NCI-H2029 treated with DMSO at 0.1 percent for 48 hours (cell line): ENCODE measurements around the gene COL23A1.
"Not testable (repeated sequence)": the region's sequence is repeated elsewhere in the genome, so short reads cannot be mapped to it uniquely, and the experiment has no call there.

Source experiments
- DNase-seq: peaks from one replicate; lab custom pipeline; 2025; lab: John Stamatoyannopoulos, UW

Gene COL23A1

GRCh38 chr5:178302321-178302720 is 287.9 kb downstream of the COL23A1 start:
- not testable (repeated sequence) for DNase-seq

DNA sequence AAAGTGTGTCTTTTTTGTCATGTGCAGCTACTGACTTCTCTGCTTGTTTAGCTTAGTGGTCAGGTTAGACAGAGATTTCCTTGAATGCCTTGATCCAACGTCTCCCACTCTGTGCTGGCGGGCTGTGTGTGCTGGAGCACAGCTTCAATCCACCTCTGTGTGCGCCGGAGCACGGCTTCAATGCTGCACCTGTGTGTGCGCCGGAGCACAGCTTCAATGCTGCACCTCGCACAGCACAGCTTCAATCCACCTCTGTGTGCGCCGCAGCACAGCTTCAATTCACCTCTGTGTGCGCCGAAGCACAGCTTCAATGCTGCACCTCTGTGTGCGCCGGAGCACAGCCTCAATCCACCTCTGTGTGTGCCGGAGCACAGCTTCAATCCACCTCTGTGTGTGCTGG is 288.6 kb downstream of the COL23A1 start:
- DNase-seq = no peak

GRCh38 chr5:178298283-178298807 is 291.8 kb downstream of the COL23A1 start:
- DNase-seq = no peak

GRCh38 chr5:178297751-178298150 is 292.4 kb downstream of the COL23A1 start:
- no peak for DNase-seq

DNA sequence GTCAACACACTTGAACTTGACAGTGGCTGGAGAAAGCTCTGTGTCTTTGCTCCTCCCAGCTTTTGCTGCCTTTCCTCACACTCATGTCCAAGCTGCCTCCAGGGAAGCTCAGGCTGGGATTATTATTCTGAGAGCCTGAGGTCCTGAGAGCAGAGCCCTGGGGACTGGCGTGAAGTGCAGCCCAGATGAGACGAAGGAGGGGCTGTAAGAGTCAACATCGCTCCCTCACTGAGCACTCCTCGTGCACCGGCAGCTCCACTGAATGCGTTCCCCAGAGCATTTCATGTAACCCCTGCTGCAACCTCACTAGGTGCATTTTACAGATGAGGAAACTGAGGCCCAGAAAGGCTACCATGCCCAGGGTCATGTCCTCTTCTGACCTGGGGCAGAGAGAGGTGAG is 294.1 kb downstream of the COL23A1 start:
- no peak for DNase-seq

GRCh38 chr5:178295589-178295988 is 294.6 kb downstream of the COL23A1 start:
- DNase-seq = no peak

- no peak for DNase-seq
Measured at GRCh38 chr5:178293815-178294214, 296.4 kb downstream of the COL23A1 start.

DNA sequence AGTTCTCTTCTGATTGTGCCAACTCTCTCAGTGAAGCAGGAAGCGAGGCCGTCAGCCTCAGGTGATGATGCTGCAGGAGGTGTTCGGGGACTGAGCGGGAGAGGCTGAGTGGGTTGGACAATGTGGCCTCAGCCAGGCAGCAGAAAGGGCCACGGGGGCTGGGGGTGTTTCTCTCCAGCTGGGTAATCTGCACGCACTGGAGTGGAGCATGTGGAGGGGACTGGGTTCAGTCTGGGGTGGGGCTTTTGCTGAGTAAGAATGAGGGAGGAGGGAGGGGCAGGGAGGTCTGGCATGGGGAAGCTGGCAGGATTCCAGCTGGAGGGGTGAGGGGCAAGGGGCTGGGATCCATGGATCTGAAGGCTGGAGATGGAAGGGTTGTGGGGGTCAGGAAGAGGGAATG is 296.8 kb downstream of the COL23A1 start:
- DNase-seq = no peak

- DNase-seq = no peak
Measured at GRCh38 chr5:178292826-178293205, 297.4 kb downstream of the COL23A1 start.

GRCh38 chr5:178291969-178292825 is 298.0 kb downstream of the COL23A1 start:
- no peak for DNase-seq

DNA sequence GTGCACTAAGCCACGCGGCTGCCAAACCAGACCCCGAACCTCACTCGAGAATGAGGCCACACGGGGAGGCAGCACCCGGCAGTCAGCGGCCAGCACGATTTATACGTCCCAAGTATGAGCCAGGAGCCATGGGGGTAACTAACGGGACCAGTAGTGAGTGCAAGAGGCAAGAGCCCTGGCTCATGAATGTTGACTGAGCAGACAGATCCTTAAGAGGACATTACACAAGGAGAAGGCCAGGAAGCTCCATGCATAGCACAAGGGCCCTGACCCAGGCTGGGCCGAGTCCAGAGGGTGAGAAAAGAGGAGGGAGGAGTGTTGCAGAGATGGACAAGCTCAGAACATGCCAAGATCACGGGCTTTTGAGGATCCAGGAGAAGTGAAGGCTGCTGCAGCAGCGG is 299.0 kb downstream of the COL23A1 start:
- no peak for DNase-seq

GRCh38 chr5:178290376-178290775 is 299.8 kb downstream of the COL23A1 start:
- no peak for DNase-seq

DNA sequence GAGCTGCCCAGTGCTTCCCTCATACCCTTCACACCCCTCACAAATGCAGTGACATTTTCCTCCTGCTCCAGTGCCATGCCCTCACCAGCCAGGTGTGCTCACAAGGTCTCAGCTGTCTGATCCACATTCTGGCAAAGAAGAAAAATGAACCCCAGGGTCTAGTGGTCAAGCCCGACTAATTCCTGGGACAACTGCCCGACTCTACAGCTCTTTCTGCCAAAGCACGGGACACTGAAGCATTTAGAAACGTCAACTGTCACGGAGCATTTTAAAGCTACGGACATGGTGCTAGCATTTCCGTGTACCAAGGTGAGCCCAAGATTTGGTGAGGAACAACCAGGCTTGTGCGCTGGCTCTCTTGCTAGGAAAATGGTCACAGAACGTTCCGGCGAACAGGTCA is 300.8 kb downstream of the COL23A1 start:
- no peak for DNase-seq

DNA sequence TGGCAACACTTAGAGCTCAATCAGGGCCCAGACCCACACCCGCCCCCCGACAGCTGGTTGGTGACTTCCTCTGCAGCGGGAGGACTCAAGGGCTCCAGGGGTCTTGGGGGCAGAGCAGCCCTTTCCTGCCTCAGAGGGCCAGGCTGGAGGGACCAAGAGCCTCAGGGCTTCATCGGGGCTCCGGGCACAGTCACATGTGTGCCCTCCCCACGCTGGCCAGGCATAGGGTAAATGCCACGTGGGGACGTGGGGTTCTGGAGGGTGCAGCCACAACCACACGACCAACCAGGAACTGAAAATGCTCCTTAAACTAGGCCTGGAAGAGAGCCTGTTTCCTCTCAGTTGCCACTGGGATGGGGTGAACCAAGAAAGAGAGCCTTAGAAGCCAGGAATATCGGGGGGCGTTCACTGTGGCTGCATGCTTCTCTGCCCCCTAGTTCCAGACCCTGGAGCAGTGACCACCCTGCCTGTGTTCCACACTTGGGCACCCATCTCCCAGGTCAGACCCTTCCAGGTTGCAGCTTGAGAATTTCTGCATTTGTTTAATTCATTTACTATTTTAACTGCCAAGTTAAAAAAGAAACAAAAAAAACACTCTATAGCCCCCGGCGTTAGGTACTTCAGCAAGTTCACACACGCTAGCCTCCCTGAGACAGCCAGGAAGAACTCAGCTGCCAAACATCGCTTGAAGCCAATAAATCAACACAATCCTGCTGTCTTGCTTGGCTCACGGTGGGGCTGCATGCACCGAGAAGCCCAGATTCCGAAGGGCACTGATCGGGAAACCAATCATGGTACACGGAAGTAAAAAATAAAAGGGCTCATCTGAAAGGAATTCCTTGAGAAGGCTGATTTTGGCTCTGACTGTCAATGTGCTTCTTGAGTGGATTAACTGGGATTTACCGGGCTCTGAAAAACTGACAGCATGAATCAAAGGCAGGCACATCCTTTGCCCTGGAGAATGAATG is 301.5 kb downstream of the COL23A1 start:
- DNase-seq = no peak

- DNase-seq = no peak
Measured at GRCh38 chr5:178287791-178288105, 302.4 kb downstream of the COL23A1 start.

- no peak for DNase-seq
Measured at GRCh38 chr5:178287091-178287790, 303.0 kb downstream of the COL23A1 start.

- no peak for DNase-seq
Measured at GRCh38 chr5:178286226-178287090, 303.7 kb downstream of the COL23A1 start.

GRCh38 chr5:178285399-178286225 is 304.6 kb downstream of the COL23A1 start:
- DNase-seq = no peak

DNA sequence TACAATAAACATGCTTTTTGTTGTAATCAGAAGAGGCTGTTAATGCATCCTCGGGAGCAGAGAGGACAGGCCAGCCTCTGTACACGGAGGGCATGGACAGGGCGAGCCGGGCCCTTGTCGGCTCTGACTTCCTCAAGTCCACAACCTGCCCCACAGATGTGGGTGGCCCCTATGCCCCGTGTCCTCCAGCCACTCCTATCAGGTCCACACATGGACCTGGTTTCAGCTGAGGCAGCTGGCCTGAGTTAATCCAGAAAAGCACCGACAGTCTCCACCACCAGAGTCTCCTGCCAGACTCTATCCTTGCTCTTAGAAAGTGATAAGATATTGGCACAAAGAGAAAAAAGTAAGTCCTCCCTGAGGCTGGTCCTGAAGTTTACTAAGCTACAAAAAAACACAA is 305.2 kb downstream of the COL23A1 start:
- no peak for DNase-seq

GRCh38 chr5:178284093-178284675 is 306.0 kb downstream of the COL23A1 start:
- DNase-seq = no peak
